Measurements from ENCODE around the gene HAUS7.
A peak's percentile ranks its signal among the peaks of the same experiment; 100 is the strongest.

The HAUS7 gene

DNA sequence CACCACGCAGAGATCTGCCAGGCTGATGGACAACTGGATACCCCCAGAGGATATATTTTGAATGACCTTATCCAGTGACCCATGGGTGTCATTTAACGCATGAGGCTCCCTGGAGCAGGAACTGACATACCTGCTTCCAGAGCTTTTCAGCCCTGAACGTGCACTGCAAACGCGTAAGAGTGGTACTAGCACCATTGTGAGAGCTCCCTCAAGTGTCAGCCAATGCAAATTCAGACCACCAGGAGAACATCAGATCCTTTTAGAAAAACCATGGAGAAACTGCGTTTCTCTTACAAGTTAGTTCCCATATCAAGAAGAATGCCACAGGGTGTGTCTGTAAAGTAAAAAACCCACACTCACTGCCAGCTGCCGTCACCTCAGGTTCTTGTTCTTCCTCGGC is 31.8 kb downstream of the HAUS7 start:
- DNase-seq (ENCODE audit: low spot score), result peak; percentile 39

DNA sequence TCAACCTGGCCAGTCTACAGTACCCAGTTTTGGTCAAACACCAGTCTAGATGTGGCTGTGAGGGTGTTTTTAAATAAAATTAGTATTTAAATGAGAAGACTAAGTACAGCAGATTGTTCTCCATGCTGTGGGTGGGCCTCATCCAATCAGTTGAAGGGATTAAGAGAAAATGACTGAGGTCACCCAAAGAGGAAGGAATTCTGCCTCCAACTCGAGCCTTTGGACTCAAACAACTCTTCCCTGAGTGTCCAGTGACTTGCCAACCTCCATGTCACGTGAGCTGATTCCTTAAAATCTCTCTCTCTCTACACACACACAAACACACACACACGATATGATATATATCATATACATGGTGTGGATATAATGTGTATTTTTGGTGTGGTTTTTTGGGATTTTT is 34.5 kb downstream of the HAUS7 start:
- no peak for DNase-seq (ENCODE audit: low spot score)

DNA sequence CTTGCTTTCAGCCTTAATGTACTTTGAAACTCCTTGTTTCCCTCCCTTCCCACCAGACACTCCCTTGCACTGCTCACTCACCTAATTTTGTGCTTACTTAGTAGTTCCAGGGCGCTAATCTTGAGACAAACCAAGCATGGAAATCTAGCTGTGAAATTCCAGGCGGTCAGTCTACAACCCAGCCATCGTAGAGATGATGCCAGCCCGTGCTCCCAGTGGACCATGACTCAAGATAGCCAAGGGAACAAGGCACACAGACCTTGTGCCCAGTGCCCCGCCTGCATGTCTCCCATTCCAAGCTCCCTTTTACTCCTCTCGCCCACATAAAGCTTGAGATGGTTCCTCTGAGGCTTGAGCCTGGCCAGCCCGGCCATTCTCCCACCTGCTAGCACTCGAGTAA is 35.6 kb downstream of the HAUS7 start:
- peak; percentile 51 for DNase-seq (ENCODE audit: low spot score)

DNA sequence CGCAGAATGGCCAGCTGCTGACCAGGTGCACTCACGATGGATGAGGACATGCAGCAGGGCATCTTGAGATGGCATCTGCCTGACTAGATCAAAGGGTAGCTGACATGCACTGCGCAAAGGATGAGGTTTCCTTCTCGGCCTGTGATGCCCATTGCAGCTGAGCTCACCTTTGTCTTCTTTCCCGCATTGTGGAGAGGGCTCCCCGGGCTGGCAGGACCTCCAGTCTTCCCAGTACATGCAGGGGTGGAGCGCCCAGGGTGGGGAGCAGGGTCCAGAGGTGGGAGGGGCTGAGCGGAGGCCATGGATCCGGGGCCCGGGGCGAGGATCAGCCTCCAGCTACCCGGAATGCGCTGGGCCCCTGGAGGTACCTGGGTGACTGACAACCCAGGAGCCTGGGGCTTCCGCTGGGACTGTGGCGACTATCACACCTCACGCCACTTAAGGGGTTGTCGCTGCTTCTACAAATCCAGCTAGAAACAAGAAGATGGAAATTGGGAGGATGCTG is 36.5 kb downstream of the HAUS7 start:
- no peak for DNase-seq (ENCODE audit: low spot score)

DNA sequence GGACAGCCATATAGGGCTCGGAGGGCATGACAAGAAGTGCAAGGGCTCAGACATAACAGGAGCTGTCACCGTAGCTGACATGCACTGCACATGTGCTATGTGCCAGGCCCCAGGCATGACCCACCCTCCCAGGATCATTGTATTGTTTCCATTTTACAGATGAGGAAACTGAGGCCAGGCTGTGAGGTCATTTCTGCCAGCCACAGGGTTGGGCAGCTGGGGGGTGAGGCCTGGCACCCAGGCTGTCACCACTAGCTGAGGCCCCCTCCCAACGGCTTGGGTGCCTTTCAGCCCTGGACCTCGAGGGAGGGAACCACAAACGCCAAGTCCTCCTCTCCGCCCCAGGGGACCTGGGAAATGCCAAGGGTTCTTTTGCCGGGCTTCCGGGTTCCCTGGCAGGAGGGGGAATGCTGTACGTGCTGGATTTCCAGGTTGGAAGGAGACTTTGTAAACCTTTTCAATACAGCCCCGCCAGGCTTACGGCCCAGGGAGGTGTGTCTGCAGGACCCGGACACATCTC is 37.2 kb downstream of the HAUS7 start:
- DNase-seq (ENCODE audit: low spot score), result no peak

DNA sequence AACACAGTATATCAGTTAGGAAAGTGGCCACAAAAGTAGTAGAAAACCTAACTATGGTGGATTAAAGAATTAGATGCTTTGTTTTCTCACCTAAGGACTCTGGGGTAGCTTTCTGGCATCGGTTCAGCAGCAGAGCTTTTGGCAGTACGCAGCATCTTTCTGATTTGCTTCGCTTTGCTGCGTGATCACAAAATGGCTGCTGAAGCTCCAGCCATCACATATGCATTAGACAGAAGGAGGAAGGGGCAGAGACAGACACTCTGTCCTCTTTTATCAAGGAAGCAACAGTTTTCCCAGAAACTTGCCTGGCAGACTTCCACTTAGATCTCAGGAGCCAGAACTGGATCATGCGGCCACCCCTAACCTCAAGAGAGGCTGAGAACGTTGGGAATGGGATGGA is 39.6 kb downstream of the HAUS7 start:
- no peak for DNase-seq (ENCODE audit: low spot score)

DNA sequence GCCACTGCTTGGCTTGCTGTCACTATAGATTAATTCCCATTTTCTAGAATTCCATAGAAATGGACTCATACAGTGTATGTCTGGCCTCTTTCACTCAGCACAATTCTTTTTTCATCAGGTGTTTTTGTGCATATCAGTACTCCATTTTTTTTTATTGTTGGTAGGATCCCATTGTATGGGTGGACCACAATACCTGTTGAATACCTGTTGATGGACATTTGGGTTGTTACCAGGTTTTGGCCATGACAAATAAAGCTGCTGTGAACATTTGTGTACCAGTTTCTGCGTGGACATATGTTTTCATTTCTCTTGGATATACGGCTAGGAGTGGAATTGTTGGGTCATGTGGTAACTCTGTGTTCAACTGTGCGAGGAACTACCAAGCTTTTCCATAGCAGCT is 44.2 kb downstream of the HAUS7 start:
- no peak for DNase-seq (ENCODE audit: low spot score)

DNA sequence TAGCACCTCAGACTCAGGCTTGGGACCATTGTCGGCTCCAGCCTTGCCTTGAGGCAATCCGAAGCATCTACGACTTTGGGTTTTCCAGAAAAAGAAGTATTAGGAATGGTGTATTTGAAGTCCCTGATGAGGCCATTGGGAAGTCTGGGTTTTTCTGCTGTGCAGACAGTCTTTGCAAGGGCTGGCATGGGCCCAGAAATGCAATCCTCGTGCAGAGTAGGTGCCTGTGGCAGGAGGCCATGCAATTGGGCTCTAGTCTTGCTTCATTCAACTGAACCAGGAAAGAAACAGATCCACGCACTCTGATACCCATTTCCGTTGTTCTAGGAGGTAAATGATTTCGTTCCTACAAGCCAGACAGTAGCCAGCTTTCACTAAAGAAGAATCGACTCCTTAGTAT is 46.7 kb downstream of the HAUS7 start:
- DNase-seq (ENCODE audit: low spot score), result no peak

DNA sequence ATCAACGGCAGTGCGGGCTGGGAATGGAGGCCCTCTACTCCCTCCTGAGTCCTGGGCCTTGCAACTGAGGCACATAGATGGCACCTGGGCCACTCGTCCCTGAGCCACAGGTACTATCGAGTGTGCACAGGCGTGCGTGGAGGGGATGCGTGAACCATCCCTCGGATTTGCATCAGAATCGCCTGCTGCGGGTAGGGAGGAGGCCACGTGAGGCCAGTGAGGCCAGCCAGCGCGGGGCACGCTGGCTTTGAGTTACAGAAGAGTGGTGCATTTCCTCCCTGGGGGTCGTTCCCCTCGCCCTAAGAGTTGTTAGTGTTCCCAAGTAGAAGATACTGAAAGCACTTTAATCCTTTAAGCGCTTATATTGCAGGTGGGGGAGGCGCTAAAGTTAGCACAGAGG is 48.5 kb downstream of the HAUS7 start:
- DNase-seq (ENCODE audit: low spot score), result no peak

DNA sequence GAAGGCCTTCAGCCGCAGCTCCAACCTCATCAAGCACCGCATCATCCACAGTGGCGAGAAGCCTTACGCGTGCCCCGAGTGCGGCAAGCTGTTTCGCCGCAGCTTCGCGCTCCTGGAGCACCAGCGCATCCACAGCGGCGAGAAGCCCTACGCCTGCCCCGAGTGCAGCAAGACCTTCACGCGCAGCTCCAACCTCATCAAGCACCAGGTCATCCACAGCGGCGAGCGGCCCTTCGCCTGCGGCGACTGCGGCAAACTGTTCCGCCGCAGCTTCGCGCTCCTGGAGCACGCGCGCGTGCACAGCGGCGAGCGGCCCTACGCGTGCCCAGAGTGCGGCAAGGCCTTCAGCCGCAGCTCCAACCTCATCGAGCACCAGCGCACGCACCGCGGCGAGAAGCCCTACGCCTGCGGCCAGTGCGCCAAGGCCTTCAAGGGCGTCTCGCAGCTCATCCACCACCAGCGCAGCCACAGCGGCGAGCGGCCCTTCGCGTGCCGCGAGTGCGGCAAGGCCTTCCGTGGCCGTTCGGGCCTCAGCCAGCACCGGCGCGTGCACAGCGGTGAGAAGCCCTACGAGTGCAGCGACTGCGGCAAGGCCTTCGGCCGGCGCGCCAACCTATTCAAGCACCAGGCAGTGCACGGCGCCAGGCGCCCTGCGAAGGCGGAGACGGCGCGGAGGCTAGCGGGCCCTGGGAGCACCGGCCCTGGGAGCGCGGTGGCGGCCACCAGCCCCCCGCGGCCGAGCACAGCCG is 49.4 kb downstream of the HAUS7 start:
- DNase-seq (ENCODE audit: low spot score), result no peak

DNA sequence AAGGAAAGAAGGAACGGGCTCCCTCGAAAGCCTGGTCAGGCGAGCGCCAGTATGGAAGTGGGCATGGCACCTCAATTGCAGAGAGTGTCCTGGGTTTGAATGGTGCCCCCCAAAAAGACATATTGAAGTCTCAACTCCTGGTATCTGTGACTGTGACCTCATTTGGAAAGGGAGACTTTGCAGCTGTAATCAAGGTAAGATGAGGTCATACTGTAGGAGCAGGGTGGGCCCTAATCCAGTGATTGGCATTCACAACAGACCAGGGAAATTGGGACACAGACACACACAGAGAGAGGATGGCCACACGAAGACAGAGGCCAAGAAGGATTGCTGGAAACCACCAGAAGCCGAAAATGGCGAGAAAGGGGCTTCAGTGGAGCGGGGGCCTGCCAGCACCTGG is 52.7 kb downstream of the HAUS7 start:
- DNase-seq (ENCODE audit: low spot score), result no peak

DNA sequence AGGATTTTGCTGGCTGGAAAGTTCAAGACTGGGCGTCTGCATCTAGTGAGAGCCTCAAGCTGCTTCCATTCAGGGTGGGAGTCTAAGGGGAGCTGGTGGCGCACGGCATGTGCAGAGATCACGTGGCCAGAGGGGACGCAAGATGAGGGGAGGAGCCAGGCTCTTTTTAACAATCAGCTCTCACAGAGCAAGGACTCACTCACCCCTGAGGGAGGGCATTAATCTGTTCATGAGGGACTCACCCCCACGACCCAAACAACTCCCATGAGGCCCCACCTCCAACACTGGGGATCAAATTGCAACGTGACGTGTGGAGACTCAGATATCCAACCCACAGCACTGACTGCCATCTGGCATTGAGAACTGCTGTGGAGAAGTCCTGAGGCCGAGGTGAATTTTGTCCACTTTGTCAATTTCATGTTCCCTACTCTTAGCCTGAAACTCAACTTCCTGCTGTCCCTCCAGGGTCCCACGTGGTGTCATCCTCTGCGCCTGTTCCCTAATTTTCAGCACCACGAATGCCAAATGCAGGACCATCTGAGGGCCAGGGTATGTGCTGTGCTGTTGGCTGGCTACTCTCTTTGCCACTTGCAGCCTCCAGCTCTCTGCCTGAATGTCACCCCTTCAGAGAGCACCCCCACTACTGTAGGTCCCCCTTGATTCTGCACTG is 53.5 kb downstream of the HAUS7 start:
- no peak for DNase-seq (ENCODE audit: low spot score)

DNA sequence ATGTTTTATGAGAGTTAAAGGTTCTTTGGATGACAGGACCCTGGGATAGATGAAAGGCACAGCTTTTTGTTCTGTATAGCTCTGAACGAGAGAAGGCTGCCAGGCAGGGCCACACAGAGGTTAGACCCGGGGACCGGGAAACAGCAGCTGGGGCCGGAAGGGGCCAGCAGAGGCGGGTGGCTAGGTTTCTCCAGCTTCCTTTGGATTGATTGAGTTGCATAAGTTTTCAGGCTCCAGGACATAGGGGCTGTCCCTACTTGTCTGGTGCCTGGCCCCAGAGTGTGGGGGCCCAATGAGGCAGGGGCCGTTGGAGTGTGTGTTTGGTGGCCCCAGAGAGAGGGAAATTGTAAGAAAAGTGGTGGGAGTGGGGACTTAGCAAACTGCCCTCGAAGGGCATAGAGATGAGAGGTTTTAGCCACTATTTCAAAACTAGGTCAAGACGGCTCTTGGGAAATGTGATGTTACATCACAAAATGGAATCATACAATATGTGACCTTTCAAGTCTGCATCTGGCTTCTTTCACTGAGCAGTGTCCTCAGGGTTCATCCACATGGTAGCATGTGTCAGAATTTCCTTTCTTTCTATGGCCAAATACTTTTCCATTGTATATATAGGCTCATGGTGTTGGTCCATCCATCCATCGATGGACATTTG is 55.4 kb downstream of the HAUS7 start:
- DNase-seq (ENCODE audit: low spot score), result no peak

DNA sequence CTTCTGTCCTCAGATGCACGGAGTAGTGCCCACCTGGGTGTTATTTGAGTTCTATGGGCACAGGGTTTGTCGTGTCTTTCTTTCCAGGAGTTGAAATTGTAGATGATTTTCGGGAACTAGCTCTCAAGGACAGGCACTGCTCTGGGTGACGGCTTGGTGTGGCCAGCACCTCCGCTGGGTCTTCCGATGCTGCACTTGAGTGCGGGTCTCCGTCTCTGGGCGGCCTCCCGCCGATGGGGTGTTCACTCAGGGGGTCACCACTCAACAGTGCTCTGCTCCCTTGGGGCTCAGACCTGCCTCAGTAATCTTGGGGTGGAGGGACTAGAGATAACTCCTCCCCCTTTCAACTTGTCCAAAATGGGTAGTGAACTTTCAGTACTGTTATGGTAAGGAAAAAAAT is 56.6 kb downstream of the HAUS7 start:
- DNase-seq (ENCODE audit: low spot score), result no peak

DNA sequence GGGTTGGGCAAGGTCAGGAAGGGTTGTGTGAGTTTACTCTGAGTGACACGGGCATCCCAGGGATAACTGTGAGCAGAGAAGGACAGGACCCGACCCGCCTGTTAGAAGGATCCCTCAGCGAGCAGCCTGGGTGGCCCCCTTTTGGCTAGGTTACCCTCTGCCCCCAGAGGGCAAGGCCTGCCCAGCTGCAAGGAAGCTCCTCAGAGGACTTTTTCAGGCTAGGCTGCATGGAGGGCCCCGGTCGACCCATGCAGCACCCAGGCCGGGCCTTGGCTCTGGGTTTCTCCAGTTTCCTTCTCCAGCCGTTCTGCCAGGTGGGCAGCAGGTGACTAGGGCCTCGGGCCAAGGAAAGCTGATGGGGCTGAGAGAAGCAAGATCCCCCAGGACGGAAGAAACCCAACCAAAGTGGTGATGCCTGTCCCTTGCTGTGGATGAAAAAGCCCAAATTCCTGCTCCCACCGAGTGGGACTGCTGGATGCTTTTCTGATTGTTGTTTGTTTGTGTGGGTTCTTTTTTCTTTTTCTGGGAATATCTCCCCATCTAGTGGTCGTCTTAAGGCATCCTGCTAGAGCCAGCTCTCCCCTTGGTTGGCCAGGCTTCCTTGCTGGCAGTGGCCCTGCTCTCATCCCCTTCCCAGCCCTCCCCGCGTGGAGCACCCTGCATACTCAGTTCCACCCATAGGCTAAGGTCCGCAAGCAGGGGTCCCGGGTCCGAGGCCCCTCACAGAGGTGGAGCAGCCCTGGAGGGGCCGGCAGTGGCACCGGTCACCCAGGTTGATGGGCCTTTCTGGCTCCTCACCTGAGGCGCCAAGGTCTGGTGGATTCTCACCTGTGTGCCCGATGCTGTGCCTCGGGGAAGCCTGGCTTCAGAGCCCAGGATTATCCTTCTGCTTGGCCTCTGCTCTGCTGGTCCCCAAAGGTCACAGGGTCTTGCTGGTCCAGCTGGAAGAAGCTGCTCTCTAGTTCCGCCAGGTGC is 57.3 kb downstream of the HAUS7 start:
- DNase-seq (ENCODE audit: low spot score), result no peak

DNA sequence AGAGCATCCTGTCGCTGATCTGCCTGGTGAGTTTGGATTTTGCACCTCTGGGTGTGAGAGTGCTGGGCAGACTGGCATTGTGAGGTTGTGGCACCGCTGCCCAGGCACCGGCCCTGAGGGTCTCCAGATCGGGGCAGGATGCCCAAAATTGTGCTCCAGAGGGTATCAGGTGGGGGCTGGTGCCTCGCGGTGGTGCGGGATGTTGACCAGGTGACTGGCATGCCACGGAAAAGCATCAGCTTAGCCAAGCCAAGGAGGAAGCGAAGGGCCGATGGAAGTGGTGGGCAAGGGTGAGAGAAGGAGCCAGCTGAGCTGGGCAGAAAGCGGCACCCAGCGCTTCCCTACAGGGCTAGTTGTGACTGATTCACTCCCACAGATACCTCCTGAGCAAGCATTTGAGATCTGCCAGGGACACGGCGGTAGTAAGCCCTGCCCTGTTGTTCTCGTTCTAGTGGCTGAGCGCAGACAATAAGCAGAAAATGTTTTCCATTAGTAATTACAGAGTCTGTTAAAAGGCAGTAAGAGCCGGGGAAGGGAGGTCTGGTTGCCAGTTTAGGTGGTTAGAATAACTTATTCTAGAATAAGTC is 58.3 kb downstream of the HAUS7 start:
- peak; percentile 24 for DNase-seq (ENCODE audit: low spot score)

DNA sequence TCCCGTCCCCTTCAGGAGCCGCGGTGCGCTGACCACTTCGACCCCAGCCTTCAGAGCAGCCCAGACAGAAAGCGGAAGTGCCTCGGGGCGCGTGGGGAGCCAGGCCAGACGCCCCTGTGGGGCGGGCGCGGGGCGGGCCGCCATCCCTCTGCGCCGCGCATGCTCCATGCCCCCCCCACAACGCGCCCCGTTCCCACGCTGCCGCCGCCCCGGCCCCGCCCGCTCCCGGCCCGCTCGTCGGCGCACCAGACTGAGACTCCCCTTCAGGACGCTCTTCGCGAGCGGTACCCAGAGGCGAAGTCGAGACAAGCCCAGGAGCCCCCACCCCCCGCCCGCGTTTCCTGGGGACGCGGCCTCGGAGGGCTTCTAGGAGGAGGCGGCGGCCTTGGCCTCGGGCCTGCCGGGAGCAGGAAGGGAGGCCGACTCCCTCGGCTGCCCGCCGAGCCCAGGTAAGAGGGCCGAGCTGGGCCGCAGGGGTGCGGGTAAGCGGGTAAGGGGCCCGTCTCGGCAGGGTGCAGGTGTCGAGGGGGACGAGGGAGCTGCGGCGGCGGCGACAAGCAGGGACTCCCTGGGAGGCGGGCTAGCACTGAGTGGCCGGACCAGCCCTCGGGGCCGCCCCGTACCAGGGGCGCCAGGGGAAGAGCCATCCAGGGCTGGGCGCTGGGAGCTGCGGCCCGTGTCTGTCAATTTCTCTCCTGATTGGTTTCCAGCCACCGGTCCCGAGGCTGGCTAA is 59.0 kb downstream of the HAUS7 start, which contains the start of gene ZFP92:
Gene ZFP92, plus strand, starts transcription at position 218 of the 733 bp plus-strand sequence. CDS start 6,851 bp downstream, outside the sequence.
- no peak for DNase-seq (ENCODE audit: low spot score)

DNA sequence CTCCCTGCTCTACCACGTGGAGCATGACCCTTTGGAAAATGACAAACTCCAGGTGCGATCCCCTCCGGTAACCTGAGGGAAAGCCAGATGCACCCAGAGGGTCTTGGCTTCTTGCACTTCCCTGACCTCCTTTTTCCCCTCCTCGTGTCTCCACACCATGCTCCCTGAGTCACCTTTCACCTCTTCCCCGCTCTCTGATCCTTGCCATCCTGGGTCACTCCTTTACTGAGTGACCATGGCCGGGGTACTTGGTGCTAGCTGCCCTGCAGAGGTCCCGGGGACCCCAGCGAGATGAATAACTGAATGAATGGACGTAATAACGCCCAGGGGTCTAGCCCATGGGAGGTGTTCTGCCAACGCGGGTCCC is 59.5 kb downstream of the HAUS7 start:
- no peak for DNase-seq (ENCODE audit: low spot score)

DNA sequence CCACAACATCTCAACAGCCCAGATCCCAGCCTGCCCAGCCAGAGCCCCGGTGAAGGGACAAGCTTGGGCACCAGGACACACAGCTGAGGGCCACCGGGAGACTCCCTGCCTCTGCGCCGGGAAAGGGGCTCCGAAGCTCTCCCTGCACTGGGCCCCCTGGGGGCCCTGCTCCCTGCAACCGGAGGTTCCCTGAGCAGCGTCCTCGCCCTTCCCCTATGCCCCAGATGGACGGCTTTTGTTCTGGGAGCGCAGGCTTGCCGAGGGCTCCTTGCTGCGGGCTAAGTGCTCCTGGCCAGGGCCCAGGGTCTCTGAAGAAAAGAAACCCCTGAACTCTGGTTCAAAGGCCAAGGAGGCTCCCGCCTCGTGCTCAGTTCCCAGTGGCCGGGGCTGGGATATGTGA is 60.0 kb downstream of the HAUS7 start:
- no peak for DNase-seq (ENCODE audit: low spot score)

DNA sequence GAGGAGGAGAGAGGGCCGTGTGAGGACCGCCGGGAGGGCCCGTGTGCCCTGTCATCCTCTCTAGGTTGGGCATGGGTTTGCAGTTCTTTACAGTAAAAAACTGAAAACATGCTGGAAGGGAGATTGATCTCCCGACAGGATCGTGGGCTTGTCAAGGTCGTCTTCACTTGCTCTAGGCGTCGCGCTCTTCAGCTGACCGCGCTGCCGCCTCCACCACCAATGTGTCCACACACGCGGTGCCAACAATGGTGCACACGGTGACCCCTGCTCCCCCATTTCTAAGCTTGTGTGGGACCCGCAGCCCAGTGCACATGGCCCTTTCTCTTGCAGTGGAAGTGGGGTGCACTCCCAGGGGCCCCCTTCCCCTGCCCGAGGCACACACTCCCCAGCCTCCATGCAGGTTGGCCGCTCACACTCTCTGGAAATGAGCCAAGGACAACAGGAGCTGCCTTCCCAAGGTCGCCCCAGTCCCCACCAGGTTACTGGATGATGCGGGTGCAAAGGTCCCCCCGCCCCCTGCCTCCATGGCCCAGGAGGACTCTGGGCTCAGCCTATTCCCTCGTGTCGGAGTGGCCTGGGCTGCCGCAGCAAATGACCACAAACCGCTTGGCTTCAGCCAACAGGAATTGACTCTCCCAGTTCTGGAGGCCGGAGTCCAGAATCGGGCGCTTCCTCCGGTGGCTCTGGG is 60.8 kb downstream of the HAUS7 start:
- no peak for DNase-seq (ENCODE audit: low spot score)

Data from kidney tubule cell (primary cell).